Stimulated activated CD8-positive, alpha-beta memory T cell treated with anti-CD3 and anti-CD28 coated beads, Interleukin-4, amount 100 ng/mL, for 48 hours (primary cell): ENCODE measurements around the gene AP2S1.
"Not testable (repeated sequence)": the region's sequence is repeated elsewhere in the genome, so short reads cannot be mapped to it uniquely, and the experiment has no call there.

Source experiments
- DNase-seq: peaks from one replicate; pipeline ENCODE4 v3.0.0-alpha.2; 2020

AP2S1 gene

DNA sequence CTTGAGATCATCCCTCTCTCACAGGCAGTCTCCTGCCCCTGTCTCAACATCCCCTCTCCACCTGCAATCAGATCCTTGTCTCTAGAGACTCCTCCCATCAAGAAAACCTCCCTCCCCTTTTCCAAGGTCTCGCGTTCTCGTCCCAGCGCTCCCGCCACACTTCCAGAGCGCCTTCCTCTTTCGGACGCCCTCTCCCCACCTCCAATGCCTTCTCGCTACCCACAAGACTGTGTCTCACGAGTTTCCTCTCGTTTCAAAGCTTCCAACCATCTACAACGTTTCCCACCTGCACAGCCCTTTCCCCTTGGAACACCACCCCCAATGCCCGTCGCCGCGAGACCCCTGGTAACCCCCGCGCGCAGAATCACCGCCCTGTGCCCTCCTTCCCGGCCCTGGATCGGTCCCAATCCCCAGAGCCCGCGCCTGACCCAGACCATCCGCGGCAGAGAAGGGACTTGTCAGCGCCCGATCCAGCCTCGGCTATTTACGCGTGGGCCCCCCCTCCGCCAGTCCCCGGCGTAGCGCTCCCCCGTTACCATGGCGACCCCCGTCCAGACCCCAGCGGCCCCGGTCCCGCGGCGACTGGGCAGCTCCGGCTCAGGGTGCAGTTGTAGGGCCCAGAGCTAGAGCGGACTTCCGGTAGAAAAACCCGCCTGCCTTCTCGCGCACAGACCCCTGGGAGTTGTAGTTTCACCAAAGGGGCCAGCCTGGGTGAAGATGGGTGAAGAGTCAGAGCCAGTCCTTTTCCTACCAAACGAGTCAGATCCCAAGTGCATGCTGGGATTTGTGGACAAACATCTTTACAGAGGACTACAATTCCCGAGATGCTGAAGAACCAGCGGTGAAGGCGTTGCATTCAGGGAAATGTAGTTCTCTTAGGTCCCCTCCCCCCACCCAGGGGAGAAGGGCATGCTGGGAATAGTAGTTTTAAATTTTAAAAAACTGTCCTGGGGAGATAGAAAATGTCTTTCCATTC is at the start of gene AP2S1:
Gene AP2S1 (minus strand): TSS at position 619 of the 976 bp plus-strand sequence. CDS start 80 bp downstream, at position 539.
- DNase-seq: peak; percentile 93

GRCh38 chr19:46900341-46900740 is 49.7 kb upstream of the AP2S1 start:
- no peak for DNase-seq

DNA sequence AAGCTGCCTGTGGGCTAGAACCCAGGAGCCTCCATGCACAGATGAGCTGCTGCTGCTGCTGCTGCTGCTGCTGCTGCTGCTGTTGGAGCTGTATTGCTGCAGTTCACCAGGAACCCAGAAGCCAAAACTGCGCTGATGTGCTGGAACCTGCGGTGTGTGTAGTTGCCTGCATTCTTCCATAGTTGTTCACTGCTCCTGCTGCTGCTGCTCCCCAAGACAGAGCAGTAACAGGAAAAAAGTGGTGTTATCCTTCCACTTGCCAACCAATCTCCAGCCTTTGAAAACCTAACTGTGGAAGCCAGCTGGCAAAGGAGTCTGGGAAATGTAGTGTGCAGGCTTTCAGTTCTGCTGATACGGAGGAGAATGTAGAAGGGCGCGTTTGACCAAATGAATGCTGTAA is 48.1 kb upstream of the AP2S1 start:
- no peak for DNase-seq

DNA sequence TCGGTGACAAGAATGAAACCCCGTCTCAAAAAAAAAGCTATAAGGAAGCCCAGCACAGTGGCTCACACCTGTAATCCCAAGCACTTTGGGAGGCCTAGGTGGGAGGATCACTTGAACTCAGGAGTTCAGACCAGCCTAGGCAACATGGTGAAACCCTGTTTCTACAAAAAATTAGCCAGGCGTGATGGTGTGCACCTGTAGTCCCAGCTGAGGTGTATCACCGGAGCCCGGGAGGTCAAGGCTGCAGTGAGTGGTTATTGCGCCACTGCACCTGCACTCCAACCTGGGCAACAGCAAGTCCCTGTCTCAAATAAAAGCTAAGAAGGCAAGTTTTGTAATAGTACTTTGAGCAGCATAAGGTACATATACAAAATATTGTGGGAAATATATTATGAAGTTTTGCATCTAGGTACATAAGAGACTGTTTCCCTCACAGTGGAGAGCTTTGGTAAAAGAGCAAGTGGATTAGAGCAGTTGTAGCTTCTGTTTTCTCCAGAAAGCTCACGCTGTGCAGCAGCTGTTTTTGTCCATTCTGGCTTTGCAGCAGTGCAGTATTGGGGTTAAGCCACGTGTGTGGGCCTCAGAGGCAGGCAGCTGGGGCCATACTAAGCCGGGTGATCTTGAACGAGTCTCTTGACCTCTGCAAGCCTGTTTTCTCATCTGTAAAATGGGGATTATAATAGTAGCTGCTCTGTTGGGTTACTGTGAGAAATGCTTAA is 45.6 kb upstream of the AP2S1 start:
- DNase-seq: no peak

DNA sequence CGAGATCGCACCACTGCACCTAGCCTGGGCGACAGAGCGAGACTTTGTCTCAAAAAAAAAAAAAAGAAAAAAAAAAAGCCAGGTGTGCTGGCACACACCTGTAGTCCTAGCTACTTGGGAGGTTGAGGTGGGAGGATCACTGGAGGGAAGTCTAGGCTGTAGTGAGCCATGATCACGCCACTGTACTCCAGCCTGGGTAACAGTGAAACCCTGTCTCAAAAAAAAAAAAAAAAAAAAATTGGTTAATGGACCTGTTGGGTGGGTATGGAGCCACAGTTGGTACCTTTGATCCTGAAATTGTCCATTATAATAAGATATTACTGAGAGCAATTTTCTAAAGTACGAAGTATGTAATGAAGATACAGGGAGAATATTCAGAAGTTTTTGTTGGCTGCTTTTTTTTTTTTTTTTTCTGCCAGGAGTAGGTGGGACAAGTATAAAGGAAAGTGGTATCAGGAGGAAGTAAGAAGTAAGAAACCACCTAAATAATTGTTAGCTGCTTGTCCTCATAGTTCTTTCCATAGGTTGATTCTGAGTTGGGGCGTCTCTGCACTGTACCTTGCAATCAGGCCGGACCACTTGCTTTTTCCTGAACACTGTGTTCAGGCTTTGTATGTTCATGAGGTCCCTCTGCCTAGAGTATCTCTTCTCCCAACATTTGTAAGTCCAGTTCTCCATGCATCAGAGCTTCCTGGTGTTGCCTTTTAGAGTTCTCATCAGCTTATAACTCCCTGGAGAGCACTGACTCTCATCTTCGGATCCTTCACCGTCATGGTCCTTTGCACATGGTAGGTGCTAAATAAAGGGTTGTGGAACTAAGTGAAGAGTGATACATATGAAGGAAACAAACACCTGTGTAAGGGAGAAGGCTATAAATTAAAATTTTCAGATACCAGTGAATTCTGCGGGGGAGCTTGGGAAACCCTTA is 41.9 kb upstream of the AP2S1 start:
- no peak for DNase-seq

- no peak for DNase-seq
Observed at GRCh38 chr19:46890423-46891170, 40.0 kb upstream of the AP2S1 start.

- DNase-seq: no peak
Observed at GRCh38 chr19:46887240-46887782, 36.7 kb upstream of the AP2S1 start.

DNA sequence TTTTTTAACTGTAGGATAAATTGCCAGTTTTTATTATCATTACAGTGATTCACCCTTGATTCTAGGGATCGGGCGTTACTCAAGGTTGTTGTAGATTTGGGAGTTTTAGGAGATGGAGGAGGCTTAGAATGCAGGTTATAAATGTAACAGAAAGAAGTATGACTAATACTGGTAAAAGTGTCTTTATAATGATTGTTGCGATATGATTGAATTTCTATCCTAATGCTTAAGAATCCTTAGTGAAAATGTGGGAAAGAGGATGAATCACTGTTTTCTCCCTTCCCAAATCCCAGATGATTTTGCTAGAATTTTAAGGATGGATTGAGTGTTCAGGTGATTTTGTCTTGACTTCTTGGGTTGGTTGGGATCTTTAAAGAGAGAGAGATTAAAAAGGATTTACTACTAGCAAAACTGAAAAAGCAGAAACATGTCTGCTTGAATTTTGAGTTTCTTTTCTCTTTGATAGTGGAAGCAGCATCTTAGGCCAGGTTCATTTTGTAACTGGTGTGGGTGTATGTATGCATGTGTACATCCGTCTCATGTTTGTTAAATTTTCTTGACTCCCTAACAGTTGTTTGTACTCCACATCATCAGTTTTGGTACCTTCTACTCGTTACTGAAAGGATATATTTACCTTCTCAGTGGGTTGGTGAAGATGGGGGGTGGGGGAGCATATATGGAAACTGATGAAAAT is 36.0 kb upstream of the AP2S1 start:
- DNase-seq: no peak

DNA sequence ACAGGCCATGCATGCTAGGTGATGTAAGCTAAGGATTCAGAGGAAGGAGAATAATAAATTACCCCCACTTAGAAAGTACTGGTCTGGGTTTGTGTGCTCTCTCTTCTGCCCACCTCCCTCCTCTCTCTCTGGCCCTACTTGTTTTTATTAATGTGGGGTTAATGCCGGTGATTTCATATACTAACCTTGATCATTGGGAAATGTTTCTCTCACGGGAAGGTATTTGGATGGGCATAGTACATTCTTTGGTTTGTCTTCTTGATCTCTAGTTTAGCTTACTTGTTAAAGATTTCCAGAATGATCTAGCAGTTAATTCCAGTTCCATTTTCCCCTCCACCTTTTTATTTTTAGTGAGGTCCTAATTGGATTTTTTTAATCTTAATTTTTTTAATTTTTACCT is 34.8 kb upstream of the AP2S1 start:
- DNase-seq: no peak

- DNase-seq: not testable (repeated sequence)
Observed at GRCh38 chr19:46882751-46883150, 32.1 kb upstream of the AP2S1 start.

- no peak for DNase-seq
Observed at GRCh38 chr19:46882034-46882433, 31.4 kb upstream of the AP2S1 start.

- no peak for DNase-seq
Observed at GRCh38 chr19:46881092-46881491, 30.4 kb upstream of the AP2S1 start.

DNA sequence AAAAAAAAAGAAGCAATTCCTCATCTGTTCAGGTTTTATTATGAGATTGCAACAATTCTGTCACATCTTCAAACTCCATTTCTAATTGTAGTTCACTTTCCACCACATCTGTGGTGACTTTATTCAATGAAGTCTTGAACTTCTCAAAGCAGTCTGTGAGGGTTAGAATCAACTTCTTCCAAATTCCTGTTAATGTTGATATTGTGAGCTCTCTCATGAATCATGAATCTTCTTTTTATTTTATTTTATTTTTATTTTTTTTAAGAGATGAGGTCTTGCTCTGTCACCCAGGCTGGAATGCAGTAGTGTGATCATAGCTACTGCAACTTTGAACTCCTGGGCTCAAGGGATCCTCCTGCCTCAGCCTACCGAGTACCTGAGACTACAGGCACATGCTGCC is 29.8 kb upstream of the AP2S1 start:
- no peak for DNase-seq

GRCh38 chr19:46878613-46879375 is 28.1 kb upstream of the AP2S1 start:
- no peak for DNase-seq

- no peak for DNase-seq
Observed at GRCh38 chr19:46875657-46876056, 25.0 kb upstream of the AP2S1 start.

DNA sequence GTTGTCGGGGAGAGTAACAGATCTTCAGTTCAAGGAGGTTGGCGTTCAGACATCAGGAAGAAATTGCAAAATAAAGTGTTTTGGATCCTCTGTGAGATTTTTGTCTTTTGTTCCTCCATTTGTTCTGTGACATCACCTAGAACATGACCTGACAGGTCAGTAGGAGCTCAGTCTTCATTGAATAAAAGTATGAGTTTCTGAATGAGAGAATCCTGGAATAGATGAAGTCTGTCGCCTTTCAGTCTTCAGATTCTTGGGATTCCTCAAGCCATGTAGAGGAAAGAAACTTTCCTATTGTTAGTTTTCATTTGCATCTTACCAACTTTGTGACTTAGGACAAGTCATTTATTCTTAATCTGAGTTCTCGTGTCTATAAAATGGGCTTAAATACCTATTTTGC is 24.6 kb upstream of the AP2S1 start:
- DNase-seq: no peak

DNA sequence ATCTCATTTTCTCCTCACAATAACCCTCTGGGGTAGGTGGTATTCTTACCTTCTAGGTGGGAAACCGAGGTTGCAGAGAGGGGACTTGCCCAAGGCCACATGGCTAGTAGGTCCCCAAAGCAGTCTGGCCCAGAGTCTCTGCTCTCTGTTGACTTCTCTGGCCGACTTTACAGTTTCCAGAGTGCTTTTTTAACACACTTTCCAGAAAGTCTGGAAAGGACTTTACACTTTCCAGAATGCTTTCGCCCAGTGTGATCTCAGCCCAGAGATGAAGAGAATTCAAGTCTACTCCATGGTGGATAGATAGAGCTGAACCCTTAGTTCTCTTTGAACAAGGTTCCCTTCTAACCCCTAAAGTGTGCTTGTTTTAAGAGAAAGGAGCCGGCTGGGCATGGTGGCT is 22.3 kb upstream of the AP2S1 start:
- no peak for DNase-seq

DNA sequence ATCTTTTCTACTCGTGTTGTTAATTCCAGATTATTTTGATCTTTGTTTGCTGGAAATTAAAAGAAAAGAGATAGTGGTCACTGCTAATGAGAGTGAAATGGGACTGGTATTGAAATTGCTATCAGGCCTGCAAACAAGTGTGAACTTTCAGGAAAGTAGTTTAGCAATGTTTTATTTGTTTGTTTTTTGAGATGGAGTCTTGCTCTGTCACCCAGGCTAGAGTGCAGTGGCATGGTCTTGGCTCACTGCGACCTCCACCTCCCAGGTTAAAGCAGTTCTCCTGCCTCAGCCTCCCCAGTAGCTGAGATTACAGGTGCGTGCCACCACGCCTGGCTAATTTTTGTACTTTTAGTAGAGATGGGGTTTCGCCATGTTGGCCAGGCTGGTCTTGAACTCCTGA is 20.5 kb upstream of the AP2S1 start:
- not testable (repeated sequence) for DNase-seq

- no peak for DNase-seq
Observed at GRCh38 chr19:46868025-46868802, 17.6 kb upstream of the AP2S1 start.

GRCh38 chr19:46867170-46867569 is 16.5 kb upstream of the AP2S1 start:
- no peak for DNase-seq
